ENCODE measurements around the gene XIRP2.
"Not testable (repeated sequence)": the region's sequence is repeated elsewhere in the genome, so short reads cannot be mapped to it uniquely, and the experiment has no call there.

Gene XIRP2

GRCh38 chr2:167254721-167255120 lies 366.4 kb downstream of the XIRP2 start:
- TF ChIP-seq, protein P1, sequence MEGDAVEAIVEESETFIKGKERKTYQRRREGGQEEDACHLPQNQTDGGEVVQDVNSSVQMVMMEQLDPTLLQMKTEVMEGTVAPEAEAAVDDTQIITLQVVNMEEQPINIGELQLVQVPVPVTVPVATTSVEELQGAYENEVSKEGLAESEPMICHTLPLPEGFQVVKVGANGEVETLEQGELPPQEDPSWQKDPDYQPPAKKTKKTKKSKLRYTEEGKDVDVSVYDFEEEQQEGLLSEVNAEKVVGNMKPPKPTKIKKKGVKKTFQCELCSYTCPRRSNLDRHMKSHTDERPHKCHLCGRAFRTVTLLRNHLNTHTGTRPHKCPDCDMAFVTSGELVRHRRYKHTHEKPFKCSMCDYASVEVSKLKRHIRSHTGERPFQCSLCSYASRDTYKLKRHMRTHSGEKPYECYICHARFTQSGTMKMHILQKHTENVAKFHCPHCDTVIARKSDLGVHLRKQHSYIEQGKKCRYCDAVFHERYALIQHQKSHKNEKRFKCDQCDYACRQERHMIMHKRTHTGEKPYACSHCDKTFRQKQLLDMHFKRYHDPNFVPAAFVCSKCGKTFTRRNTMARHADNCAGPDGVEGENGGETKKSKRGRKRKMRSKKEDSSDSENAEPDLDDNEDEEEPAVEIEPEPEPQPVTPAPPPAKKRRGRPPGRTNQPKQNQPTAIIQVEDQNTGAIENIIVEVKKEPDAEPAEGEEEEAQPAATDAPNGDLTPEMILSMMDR (IDR thresholded peaks at IDR 0.05; ENCODE audit: low read depth, low read length) = no peak
- DNase-seq (ENCODE audit: extremely low read depth, low read depth) = no peak

GRCh38 chr2:167258712-167259111 lies 370.4 kb downstream of the XIRP2 start:
- TF ChIP-seq, protein P1 (IDR thresholded peaks at IDR 0.05; ENCODE audit: low read depth, low read length) = no peak
- DNase-seq (ENCODE audit: extremely low read depth, low read depth) = no peak

DNA sequence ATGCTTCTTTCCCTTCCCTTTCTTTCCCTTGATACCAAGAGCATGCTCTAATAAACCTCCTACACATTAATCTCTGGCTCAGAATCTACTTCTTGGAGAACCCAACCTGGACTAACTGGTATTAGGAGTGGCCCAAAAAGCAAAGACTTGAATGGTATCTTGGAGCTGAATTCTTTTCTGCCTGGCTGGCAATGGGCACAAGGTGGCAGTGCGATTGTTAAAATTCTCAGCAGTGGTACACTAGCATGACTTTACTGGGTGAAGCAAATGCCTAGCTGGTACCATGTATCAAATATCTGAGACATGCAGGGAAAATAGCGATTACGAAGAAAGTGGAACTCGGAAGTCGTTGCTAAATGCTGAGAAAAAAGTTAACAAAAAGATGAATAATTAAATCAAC lies 376.1 kb downstream of the XIRP2 start:
- TF ChIP-seq, protein P1 (IDR thresholded peaks at IDR 0.05; ENCODE audit: low read depth, low read length) = peak; percentile 10
- DNase-seq (ENCODE audit: extremely low read depth, low read depth) = no peak

GRCh38 chr2:167265004-167265403 lies 376.7 kb downstream of the XIRP2 start:
- DNase-seq (ENCODE audit: extremely low read depth, low read depth) = no peak
- TF ChIP-seq, protein P1 (IDR thresholded peaks at IDR 0.05; ENCODE audit: low read depth, low read length) = no peak

- no peak for DNase-seq (ENCODE audit: extremely low read depth, low read depth)
- TF ChIP-seq, protein P1 (IDR thresholded peaks at IDR 0.05; ENCODE audit: low read depth, low read length) = no peak
Observed at GRCh38 chr2:167265722-167266121, 377.4 kb downstream of the XIRP2 start.

- not testable (repeated sequence) for DNase-seq (ENCODE audit: extremely low read depth, low read depth)
Observed at GRCh38 chr2:167268245-167268644, 380.0 kb downstream of the XIRP2 start.

- TF ChIP-seq, protein P1 (IDR thresholded peaks at IDR 0.05; ENCODE audit: low read depth, low read length) = no peak
- no peak for DNase-seq (ENCODE audit: extremely low read depth, low read depth)
Observed at GRCh38 chr2:167271932-167272331, 383.7 kb downstream of the XIRP2 start.

GRCh38 chr2:167275046-167275445 lies 386.8 kb downstream of the XIRP2 start:
- TF ChIP-seq, protein P1 (IDR thresholded peaks at IDR 0.05; ENCODE audit: low read depth, low read length) = no peak
- DNase-seq (ENCODE audit: extremely low read depth, low read depth) = no peak

All from AG09319 (cell line).